Measurements from ENCODE around the gene DAPK2. TPM values are rescaled to one million over a fixed set of nuclear protein-coding genes. Genes with fewer than 3 reads are reported as not detected.

Gene DAPK2
- total RNA-seq, 1 donor, result 23.5 TPM

DNA sequence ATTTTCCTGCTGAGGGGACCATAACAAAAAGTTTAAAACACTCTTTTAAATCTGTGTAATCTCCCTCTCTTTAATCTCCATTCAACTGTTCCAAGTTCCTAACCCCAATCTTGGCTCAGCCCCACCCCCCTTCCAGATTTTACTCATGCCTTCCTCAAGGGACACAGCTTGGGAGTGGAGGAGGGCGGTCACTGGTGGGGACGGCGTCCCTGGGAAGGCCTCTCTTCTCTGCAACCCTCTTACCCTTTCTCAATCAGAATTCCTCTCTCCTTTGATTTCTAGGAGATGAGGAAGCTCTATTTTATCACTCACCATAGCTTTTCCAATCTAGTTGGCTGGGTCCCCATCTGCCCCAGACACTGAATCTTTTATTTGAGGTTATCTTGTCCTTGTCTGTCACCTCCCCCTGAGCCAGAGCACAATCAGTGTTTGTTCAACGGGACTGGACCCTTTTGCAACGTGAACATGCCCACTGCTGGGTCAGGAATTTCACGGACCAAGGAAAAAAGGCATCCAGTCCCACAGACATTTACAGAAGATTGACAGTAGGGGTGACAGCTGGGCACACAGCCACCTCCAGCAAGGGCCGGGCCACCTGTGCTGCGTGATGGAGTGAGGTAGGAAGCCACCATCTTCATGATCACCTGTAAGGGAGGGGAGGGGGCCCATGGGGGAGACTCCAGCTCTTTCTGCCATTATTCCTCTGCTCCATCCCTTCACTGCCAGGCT is 128.5 kb downstream of the DAPK2 start:
- Histone ChIP-seq H3K4me2 (ENCODE audit: insufficient read depth, low read length) (no peak overlapping the region), H3K27ac (ENCODE audit: low read depth, low read length) (no peak overlapping the region), H2AFZ (ENCODE audit: low read length) (no peak overlapping the region), H3K27me3 (ENCODE audit: insufficient read depth, low read length) (no peaks in the 10 kb centered on the region), H3K9me3 (ENCODE audit: low read depth, low read length) (no peaks in the 10 kb centered on the region), H4K20me1 (ENCODE audit: insufficient read depth, low read length) (no peaks in the 10 kb centered on the region), H3K79me2 (ENCODE audit: insufficient read depth, low read length) (no peaks in the 10 kb centered on the region), H3K36me3 (ENCODE audit: insufficient read depth, low read length) (no peaks in the 10 kb centered on the region), H3K4me1 (ENCODE audit: insufficient read depth, low read length) (peaks cover 8% of the 10 kb centered on the region), H3K4me3 (ENCODE audit: insufficient read depth, low read length) (no peak overlapping the region)
- TF ChIP-seq, protein P1, sequence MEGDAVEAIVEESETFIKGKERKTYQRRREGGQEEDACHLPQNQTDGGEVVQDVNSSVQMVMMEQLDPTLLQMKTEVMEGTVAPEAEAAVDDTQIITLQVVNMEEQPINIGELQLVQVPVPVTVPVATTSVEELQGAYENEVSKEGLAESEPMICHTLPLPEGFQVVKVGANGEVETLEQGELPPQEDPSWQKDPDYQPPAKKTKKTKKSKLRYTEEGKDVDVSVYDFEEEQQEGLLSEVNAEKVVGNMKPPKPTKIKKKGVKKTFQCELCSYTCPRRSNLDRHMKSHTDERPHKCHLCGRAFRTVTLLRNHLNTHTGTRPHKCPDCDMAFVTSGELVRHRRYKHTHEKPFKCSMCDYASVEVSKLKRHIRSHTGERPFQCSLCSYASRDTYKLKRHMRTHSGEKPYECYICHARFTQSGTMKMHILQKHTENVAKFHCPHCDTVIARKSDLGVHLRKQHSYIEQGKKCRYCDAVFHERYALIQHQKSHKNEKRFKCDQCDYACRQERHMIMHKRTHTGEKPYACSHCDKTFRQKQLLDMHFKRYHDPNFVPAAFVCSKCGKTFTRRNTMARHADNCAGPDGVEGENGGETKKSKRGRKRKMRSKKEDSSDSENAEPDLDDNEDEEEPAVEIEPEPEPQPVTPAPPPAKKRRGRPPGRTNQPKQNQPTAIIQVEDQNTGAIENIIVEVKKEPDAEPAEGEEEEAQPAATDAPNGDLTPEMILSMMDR (IDR thresholded peaks at IDR 0.05; ENCODE audit: extremely low read depth, low read depth, low read length), result no peak
- no peak for DNase-seq (ENCODE audit: insufficient read length, low spot score, missing footprints)

DNA sequence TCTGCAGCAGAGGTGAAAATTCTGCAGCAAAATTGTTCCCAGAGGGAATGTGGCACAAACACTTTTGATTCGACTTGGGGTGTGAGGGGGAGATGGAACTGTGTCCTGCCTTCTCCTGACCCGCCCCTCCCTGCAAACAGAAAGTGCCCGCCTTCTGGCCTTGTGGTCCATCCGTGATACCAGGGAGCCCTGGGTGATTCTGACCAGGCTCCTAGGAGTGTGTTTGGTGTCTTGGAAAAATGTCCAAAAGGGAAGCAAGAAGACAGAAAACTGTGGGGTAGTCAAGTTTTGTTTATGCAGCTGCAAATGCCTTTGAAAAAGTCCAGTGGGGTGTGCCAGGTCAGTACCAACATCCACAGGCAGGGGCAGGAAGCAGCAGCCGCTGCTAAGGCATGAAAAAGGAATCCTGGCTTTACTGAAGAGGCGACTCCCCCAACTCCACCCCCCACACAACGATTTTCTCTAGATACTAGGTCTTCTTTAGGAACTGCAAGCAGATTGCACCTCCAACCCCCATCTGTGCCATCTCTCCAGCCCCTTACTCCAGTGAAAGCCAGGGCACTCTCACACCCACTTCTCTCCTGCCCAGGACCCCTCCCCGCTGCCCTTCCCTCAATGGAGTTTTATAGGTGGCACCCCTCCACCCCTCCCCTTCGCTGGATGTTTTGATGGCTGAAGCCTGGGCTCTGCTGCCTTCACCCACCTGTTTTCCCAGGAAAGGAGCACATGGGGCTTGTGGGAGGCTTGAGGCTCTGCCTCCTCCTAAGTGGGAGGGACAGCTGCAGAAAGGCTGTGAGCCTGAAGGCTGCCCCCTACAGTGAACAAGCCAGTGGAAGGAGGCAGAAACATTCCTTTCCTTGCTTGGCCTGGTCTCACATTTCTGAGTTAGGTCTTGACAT is 130.2 kb downstream of the DAPK2 start:
- peak; percentile 86 for DNase-seq (ENCODE audit: insufficient read length, low spot score, missing footprints)
- H2AFZ ChIP-seq (ENCODE audit: low read length), result no peak overlapping the region
- H3K79me2 ChIP-seq (ENCODE audit: insufficient read depth, low read length), result no peaks in the 10 kb centered on the region
- no peaks in the 10 kb centered on the region for H3K36me3 ChIP-seq (ENCODE audit: insufficient read depth, low read length)
- no peak overlapping the region for H3K4me3 ChIP-seq (ENCODE audit: insufficient read depth, low read length)
- no peaks in the 10 kb centered on the region for H3K9me3 ChIP-seq (ENCODE audit: low read depth, low read length)
- no peaks in the 10 kb centered on the region for H4K20me1 ChIP-seq (ENCODE audit: insufficient read depth, low read length)
- TF ChIP-seq, protein P1 (IDR thresholded peaks at IDR 0.05; ENCODE audit: extremely low read depth, low read depth, low read length), result peak; percentile 56
- peaks cover 8% of the 10 kb centered on the region for H3K4me1 ChIP-seq (ENCODE audit: insufficient read depth, low read length)
- no peak overlapping the region for H3K27ac ChIP-seq (ENCODE audit: low read depth, low read length)
- no peaks in the 10 kb centered on the region for H3K27me3 ChIP-seq (ENCODE audit: insufficient read depth, low read length)
- H3K4me2 ChIP-seq (ENCODE audit: insufficient read depth, low read length), result peak overlapping the region; percentile 9

DNA sequence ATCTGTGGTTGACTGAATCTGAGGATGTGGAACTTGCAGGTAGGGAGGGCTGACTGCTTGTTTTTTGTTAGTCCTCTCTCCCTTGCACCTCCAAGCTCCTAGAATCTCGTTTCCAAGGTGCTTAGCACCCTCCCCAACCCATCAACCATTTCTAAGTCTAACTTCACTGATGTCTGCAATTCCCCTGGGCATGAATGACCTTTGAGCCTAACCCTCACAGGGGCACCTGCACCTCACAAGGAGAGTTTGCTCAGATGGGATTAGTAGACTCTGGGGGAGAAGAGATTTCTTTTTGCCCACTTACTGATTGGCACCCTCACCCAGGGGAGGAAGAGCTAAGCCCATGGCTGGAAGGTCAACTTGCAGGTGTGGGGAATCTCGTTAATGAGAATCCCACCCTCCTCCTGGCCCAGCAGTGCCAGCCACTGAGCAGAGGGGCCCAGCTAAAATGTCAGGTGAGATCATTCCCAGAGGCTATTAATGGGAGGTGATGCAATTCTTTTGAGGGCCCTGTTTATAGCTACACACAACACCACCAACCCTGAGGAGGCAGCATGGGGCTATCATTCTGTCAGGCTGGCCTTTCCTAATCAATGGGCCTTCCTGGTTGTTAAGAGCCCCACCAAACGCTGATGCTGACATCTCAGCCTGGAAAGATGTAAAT is 130.9 kb downstream of the DAPK2 start:
- H3K27ac ChIP-seq (ENCODE audit: low read depth, low read length), result no peak overlapping the region
- TF ChIP-seq, protein P1 (IDR thresholded peaks at IDR 0.05; ENCODE audit: extremely low read depth, low read depth, low read length), result no peak

More for the DNA sequence above, 130.9 kb downstream of the DAPK2 start:
- no peak overlapping the region for H2AFZ ChIP-seq (ENCODE audit: low read length)
- H3K9me3 ChIP-seq (ENCODE audit: low read depth, low read length), result no peaks in the 10 kb centered on the region
- H3K79me2 ChIP-seq (ENCODE audit: insufficient read depth, low read length), result no peaks in the 10 kb centered on the region
- no peaks in the 10 kb centered on the region for H3K36me3 ChIP-seq (ENCODE audit: insufficient read depth, low read length)
- peak overlapping the region; percentile 9 for H3K4me2 ChIP-seq (ENCODE audit: insufficient read depth, low read length)
- DNase-seq (ENCODE audit: insufficient read length, low spot score, missing footprints), result no peak
- no peak overlapping the region for H3K4me3 ChIP-seq (ENCODE audit: insufficient read depth, low read length)
- no peaks in the 10 kb centered on the region for H3K27me3 ChIP-seq (ENCODE audit: insufficient read depth, low read length)
- peaks cover 10% of the 10 kb centered on the region for H3K4me1 ChIP-seq (ENCODE audit: insufficient read depth, low read length)
- no peaks in the 10 kb centered on the region for H4K20me1 ChIP-seq (ENCODE audit: insufficient read depth, low read length)
